ENCODE data around the gene ATP5ME.

- TF ChIP-seq CTCF (IDR thresholded peaks at IDR 0.05) (no peak), POLR2A (IDR thresholded peaks at IDR 0.05) (no peak)
Measured at GRCh38 chr4:675980-676870, 2.1 kb upstream of the ATP5ME start.
